GM18873 (cell line): ENCODE measurements around the gene PLCD3.

Source experiments
- ATAC-seq: cut with Tn5 transposase; IDR thresholded peaks from one replicate; pipeline ENCODE4 v1.9.1; 2021; ENCODE audit warnings: mild to moderate bottlenecking, moderate library complexity, moderate number of reproducible peaks; ENCODE audit not compliant: unreplicated experiment, low FRiP score

The PLCD3 gene

GRCh38 chr17:45149669-45150664 lies 17.7 kb upstream of the PLCD3 start:
- ATAC-seq, result no peak

GRCh38 chr17:45149037-45149668 lies 16.8 kb upstream of the PLCD3 start:
- no peak for ATAC-seq

- peak; percentile 44 for ATAC-seq
These were observed 16.1 kb upstream of the PLCD3 start, which contains the start of gene HEXIM1 for GRCh38 chr17:45148183-45149036. TSS of gene HEXIM1 (plus strand) at chr17:45148475. CDS start at chr17:45149191, 716 bp downstream.

GRCh38 chr17:45147581-45148182 lies 15.4 kb upstream of the PLCD3 start:
- peak; percentile 12 for ATAC-seq

- ATAC-seq, result no peak
These were observed 14.7 kb upstream of the PLCD3 start for GRCh38 chr17:45146890-45147580.

- ATAC-seq, result no peak
These were observed 14.2 kb upstream of the PLCD3 start for GRCh38 chr17:45146592-45146889.

GRCh38 chr17:45146166-45146565 lies 13.9 kb upstream of the PLCD3 start:
- no peak for ATAC-seq

GRCh38 chr17:45145035-45145389 lies 12.7 kb upstream of the PLCD3 start:
- no peak for ATAC-seq

- no peak for ATAC-seq
These were observed 12.1 kb upstream of the PLCD3 start for GRCh38 chr17:45144199-45145034.

- ATAC-seq, result no peak
These were observed 11.5 kb upstream of the PLCD3 start for GRCh38 chr17:45143767-45144198.

- no peak for ATAC-seq
These were observed 10.9 kb upstream of the PLCD3 start for GRCh38 chr17:45143094-45143670.

GRCh38 chr17:45139533-45139920 lies 7.2 kb upstream of the PLCD3 start:
- ATAC-seq, result no peak

- ATAC-seq, result no peak
These were observed 6.7 kb upstream of the PLCD3 start for GRCh38 chr17:45138911-45139532.

- ATAC-seq, result no peak
These were observed 5.4 kb upstream of the PLCD3 start for GRCh38 chr17:45137561-45138305.

GRCh38 chr17:45136846-45137560 lies 4.7 kb upstream of the PLCD3 start:
- no peak for ATAC-seq

GRCh38 chr17:45135978-45136791 lies 3.9 kb upstream of the PLCD3 start:
- no peak for ATAC-seq
